OCI-LY1 (cell line): ENCODE results near the gene UQCRFS1.

Source experiments
- EZH2 ChIP-seq: fragments of 200-600 bp; sonication (generic), shearing (Covaris generic); IDR thresholded peaks from 2 replicates; pipeline ENCODE4 v1.8.0; 2017; ENCODE audit warnings: borderline replicate concordance, mixed run types, mild to moderate bottlenecking, antibody characterized with exemption, low read length, moderate library complexity, mixed read lengths
- TF ChIP-seq, protein P1 (sequence below): fragments of 200-600 bp; sonication (generic), shearing (Covaris generic); IDR thresholded peaks from 2 replicates; pipeline ENCODE4 v1.5.1; 2017; ENCODE audit warnings: mild to moderate bottlenecking, antibody characterized with exemption, low read length, moderate library complexity, mixed read lengths

DNA sequence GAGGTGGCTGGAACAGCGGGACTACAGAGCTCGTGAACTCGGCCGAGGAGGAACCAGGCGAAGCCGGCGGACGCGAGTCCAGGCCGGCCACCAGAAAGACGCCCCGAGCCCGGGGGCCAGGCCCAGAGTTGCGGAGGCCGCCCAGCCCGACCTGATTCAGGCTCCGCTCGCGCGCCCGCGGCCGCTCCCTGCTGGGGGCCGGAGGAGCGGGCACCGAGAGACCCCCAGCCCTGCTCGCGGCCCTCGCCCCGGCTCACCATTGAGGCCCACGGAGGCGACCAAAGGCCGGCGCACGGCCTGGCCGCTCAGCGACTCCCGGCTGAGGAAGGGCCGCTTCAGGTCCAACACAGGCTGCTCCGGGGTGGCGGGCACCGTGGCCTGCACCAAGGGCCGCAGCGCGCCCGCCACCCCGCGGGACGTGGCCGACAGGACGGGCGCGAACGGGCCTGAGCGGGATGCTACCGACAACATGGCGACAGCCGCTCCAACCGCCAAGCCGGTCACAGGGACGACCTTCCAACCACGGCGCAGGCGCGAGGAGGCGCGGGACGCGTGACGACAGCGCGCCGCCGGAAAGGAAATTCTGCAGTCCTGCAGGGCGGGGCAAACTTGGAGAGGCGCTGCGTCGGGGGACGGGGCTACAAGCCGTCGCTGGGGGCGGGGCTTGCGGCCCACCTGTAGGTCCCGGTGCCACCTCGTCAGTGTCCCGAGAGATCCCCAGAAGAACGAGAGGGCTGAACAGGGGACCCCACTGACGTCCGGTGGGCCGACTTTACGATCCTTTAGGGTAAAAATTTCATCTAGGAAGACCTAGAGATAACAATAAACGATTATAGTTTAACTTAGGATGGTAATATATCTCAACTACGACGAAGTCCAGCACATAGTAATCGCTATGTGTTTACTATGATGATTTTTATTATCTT is at the start of gene UQCRFS1:
- TF ChIP-seq, protein P1, sequence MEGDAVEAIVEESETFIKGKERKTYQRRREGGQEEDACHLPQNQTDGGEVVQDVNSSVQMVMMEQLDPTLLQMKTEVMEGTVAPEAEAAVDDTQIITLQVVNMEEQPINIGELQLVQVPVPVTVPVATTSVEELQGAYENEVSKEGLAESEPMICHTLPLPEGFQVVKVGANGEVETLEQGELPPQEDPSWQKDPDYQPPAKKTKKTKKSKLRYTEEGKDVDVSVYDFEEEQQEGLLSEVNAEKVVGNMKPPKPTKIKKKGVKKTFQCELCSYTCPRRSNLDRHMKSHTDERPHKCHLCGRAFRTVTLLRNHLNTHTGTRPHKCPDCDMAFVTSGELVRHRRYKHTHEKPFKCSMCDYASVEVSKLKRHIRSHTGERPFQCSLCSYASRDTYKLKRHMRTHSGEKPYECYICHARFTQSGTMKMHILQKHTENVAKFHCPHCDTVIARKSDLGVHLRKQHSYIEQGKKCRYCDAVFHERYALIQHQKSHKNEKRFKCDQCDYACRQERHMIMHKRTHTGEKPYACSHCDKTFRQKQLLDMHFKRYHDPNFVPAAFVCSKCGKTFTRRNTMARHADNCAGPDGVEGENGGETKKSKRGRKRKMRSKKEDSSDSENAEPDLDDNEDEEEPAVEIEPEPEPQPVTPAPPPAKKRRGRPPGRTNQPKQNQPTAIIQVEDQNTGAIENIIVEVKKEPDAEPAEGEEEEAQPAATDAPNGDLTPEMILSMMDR = no peak
- no peak for TF ChIP-seq EZH2
